22Rv1 (cell line): ENCODE data around the gene OR10W1.

Source experiments
- CTCF ChIP-seq: fragments of 450-650 bp; IDR thresholded peaks from 2 replicates; pipeline ENCODE4 v1.5.1; 2017; ENCODE audit warnings: mild to moderate bottlenecking
- ZFX ChIP-seq: fragments of 450-650 bp; IDR thresholded peaks from 2 replicates; pipeline ENCODE4 v1.6.1; 2017; ENCODE audit warnings: antibody characterized with exemption, borderline replicate concordance

- TF ChIP-seq CTCF (peak; percentile 81), ZFX (no peak)
Observed at GRCh38 chr11:58286249-58286648, 18.2 kb upstream of the OR10W1 start.
